ENCODE results near the gene COL11A1.

DNA sequence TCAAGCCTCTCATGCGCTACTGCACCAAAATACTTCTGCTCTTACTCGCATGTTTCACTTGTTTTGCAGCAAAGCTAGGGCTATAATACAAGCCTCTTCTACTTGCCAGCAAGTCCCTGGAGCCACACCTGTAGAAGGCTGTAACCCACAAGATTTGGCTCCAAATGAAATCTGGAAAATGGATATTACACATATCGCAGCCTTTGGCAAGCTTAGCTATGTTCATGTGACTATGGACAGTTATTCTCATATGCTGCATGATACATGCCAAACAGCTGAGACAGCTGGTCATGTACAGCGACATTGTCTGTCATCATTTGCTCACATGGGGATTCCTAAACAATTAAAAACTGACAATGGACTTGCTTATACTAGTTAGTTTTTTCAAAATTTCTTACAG lies 270.3 kb downstream of the COL11A1 start:
- no peak for TF ChIP-seq POLR2A (IDR thresholded peaks at IDR 0.05; ENCODE audit: low read depth, low read length)
- no peak for TF ChIP-seq POLR2AphosphoS5 (IDR thresholded peaks at IDR 0.05; ENCODE audit: low read depth, low read length)
- no peak for TF ChIP-seq TAF1 (IDR thresholded peaks at IDR 0.05; ENCODE audit: borderline replicate concordance, low read depth, low read length)

Data from GM12892 (cell line).